IMR-90 (cell line): ENCODE data around the gene PTPRU. TPM values are rescaled to one million over a fixed set of nuclear protein-coding genes. Genes with fewer than 3 reads are reported as not detected.

Experiments
- ATAC-seq: fragments of 200-7000 bp; cut with Tn5 transposase; 2 replicates; pipeline ENCODE4 v1.9.1; 2020; ENCODE audit warnings: low read depth, mild to moderate bottlenecking, moderate library complexity
- BruUV-seq: library from RNA; stranded (reverse); fragments of 400-500 nt; replicated peaks from 2 replicates; lab custom pipeline; 2021; lab: Mats Ljungman, UMichigan
- CTCF ChIA-PET: fragments of 300-600 bp; formaldehyde crosslinking; extraction: SDS; loops from one replicate; lab custom pipeline; 2021; ENCODE audit warnings: antibody characterized with exemption; lab: Yijun Ruan, JAX
- POLR2A ChIA-PET: fragments of 300-600 bp; sonication (Branson Sonifier 250); formaldehyde crosslinking; loops from one replicate; lab custom pipeline; 2022; ENCODE audit warnings: antibody characterized with exemption; ENCODE audit not compliant: unreplicated experiment; lab: Charles Lee
- DNase-seq: peaks from one replicate; pipeline ENCODE4 v3.0.0; 2013
- H2AFZ ChIP-seq: replicated peaks from 2 replicates; pipeline ENCODE3; 2013; ENCODE audit warnings: low read length, mild to moderate bottlenecking; ENCODE audit not compliant: poor library complexity
- H2AK5ac ChIP-seq: 2 replicates; pipeline ENCODE4 v1.6.1; 2013; ENCODE audit warnings: low read depth, low read length, inconsistent platforms
- H2AK9ac ChIP-seq: replicated peaks from 2 replicates; pipeline ENCODE3; 2013; ENCODE audit warnings: mild to moderate bottlenecking, low read depth, low read length, moderate library complexity; ENCODE audit not compliant: poor library complexity
- H2BK120ac ChIP-seq: 2 replicates; pipeline ENCODE4 v1.6.1; 2013; ENCODE audit warnings: low read depth, low read length, inconsistent platforms
- H2BK15ac ChIP-seq: 3 replicates; pipeline ENCODE4 v1.6.1; 2013; ENCODE audit warnings: low read depth, low read length, inconsistent platforms
- H2BK20ac ChIP-seq: 2 replicates; pipeline ENCODE4 v1.6.1; 2013; ENCODE audit warnings: low read depth, mild to moderate bottlenecking, inconsistent platforms, low read length, moderate library complexity
- H2BK5ac ChIP-seq: 2 replicates; pipeline ENCODE4 v1.6.1; 2013; ENCODE audit warnings: mild to moderate bottlenecking, low read depth, low read length, inconsistent platforms; ENCODE audit not compliant: poor library complexity, severe bottlenecking
- H3K14ac ChIP-seq: replicated peaks from 2 replicates; pipeline ENCODE4 v1.6.1; 2013; ENCODE audit warnings: low read depth, low read length, inconsistent platforms
- H3K18ac ChIP-seq: 2 replicates; pipeline ENCODE4 v1.6.1; 2013; ENCODE audit warnings: low read depth, low read length, control low read depth
- H3K23ac ChIP-seq: 2 replicates; pipeline ENCODE4 v1.6.1; 2013; ENCODE audit warnings: low read depth, low read length, inconsistent platforms
- H3K27ac ChIP-seq: 2 replicates; pipeline ENCODE4 v1.5.1; 2013; ENCODE audit warnings: mild to moderate bottlenecking, control low read depth, low read length; ENCODE audit not compliant: insufficient read depth
- H3K27me3 ChIP-seq: 2 replicates; pipeline ENCODE4 v1.6.1; 2013; ENCODE audit warnings: low read length; ENCODE audit not compliant: control insufficient read depth, insufficient read depth
- H3K36me3 ChIP-seq: 2 replicates; pipeline ENCODE4 v1.6.1; 2013; ENCODE audit warnings: low read length, mixed read lengths; ENCODE audit not compliant: control insufficient read depth, insufficient read depth
- H3K4ac ChIP-seq: 2 replicates; pipeline ENCODE4 v1.6.1; 2013; ENCODE audit warnings: low read depth, low read length, inconsistent platforms
- H3K4me1 ChIP-seq: 2 replicates; pipeline ENCODE4 v1.6.1; 2013; ENCODE audit warnings: low read length, mixed read lengths; ENCODE audit not compliant: control insufficient read depth, insufficient read depth
- H3K4me2 ChIP-seq: 2 replicates; pipeline ENCODE4 v1.6.1; 2013; ENCODE audit warnings: low read depth, mild to moderate bottlenecking, control low read depth, low read length, moderate library complexity
- H3K4me3 ChIP-seq: 2 replicates; pipeline ENCODE4 v1.5.1; 2013; ENCODE audit warnings: low read depth, mild to moderate bottlenecking, control low read depth, low read length, moderate library complexity; ENCODE audit not compliant: insufficient read depth
- H3K56ac ChIP-seq: 2 replicates; pipeline ENCODE4 v1.6.1; 2013; ENCODE audit warnings: low read length, inconsistent platforms; ENCODE audit not compliant: insufficient read depth; ENCODE audit errors: extremely low read depth
- H3K79me1 ChIP-seq, 2 experiments: 2 replicates each; pipeline ENCODE4 v1.6.1; 2013; ENCODE audit warnings: low read length in 2 of 2, inconsistent platforms in 1 of 2, low read depth in 1 of 2
- H3K9ac ChIP-seq: 2 replicates; pipeline ENCODE4 v1.6.1; 2013; ENCODE audit warnings: low read depth, low read length, control low read depth
- H3K9me1 ChIP-seq: 2 replicates; pipeline ENCODE4 v1.6.1; 2013; ENCODE audit warnings: low read length, inconsistent platforms; ENCODE audit not compliant: insufficient read depth
- H3K9me3 ChIP-seq: 2 replicates; pipeline ENCODE4 v1.6.1; 2013; ENCODE audit warnings: low read length; ENCODE audit not compliant: control insufficient read depth, insufficient read depth
- H4K20me1 ChIP-seq: 2 replicates; pipeline ENCODE4 v1.6.1; 2013; ENCODE audit warnings: low read length, inconsistent platforms; ENCODE audit not compliant: insufficient read depth
- H4K5ac ChIP-seq: 2 replicates; pipeline ENCODE4 v1.6.1; 2013; ENCODE audit warnings: mild to moderate bottlenecking, low read depth, low read length, control low read depth
- H4K8ac ChIP-seq, 2 experiments: 2 replicates each; pipeline ENCODE4 v1.6.1; 2013; ENCODE audit warnings: low read depth in 2 of 2, low read length in 2 of 2, control low read depth in 1 of 2, inconsistent platforms in 1 of 2
- H4K91ac ChIP-seq: 2 replicates; pipeline ENCODE4 v1.6.1; 2013; ENCODE audit warnings: low read depth, low read length, inconsistent platforms; ENCODE audit not compliant: insufficient read depth
- BHLHE40 ChIP-seq: fragments of 150-350 bp; IDR thresholded peaks from 2 replicates; pipeline ENCODE4 v1.6.1; 2016; ENCODE audit warnings: mild to moderate bottlenecking, low read depth, low read length
- MAFK ChIP-seq: IDR thresholded peaks from 2 replicates; pipeline ENCODE4 v1.6.1; 2012; ENCODE audit warnings: low read depth, low read length, improper control_type of control experiment
- MAZ ChIP-seq: IDR thresholded peaks from 2 replicates; pipeline ENCODE4 v1.6.1; 2012; ENCODE audit warnings: low read depth, mild to moderate bottlenecking, low read length, improper control_type of control experiment, moderate library complexity, borderline replicate concordance
- MXI1 ChIP-seq: IDR thresholded peaks from 2 replicates; pipeline ENCODE4 v1.6.1; 2012; ENCODE audit warnings: low read depth, mild to moderate bottlenecking, low read length, moderate library complexity, borderline replicate concordance
- WGBS, 2 experiments: methylation state at CpG; one replicate each; pipeline versions ENCODE4 v1.1.5 to v1.1.7; 2013; ENCODE audit warnings: missing lambda C conversion rate in 2 of 2; ENCODE audit not compliant: insufficient read length in 1 of 2; ENCODE audit errors: extremely low coverage in 2 of 2; 5-methylcytosine and 5-hydroxymethylcytosine counted together
- dilution Hi-C: fragments of 300-500 bp; cut with HindIII; formaldehyde crosslinking; loops from one replicate; pipeline ENCODE4 v1.14.3; 2018; ENCODE audit warnings: low sequenced_read_pairs; ENCODE audit not compliant: unreplicated experiment
- in situ Hi-C: fragments of 300-500 bp; cut with MboI; formaldehyde crosslinking; loops from 3 replicates; pipeline ENCODE4 v1.14.3; 2019; ENCODE audit warnings: low sequenced_read_pairs, inconsistent platforms, mixed read lengths
- intact Hi-C: fragments of 100-400 bp; cut with micrococcal nuclease; formaldehyde crosslinking; loops from 2 replicates; pipeline ENCODE4 v1.10.0; 2022
- polyA plus RNA-seq, 3 experiments: library from polyadenylated mRNA; depleted of rRNA; stranded (reverse); fragments of >200 nt; gene quantifications; 2 replicates each; pipeline ENCODE4 v1.2.3, GENCODE V29; 2012; ENCODE audit warnings: low replicate concordance in 1 of 3
- total RNA-seq: library from RNA; depleted of rRNA; stranded (reverse); fragments of >200 nt; gene quantifications from 2 replicates; pipeline ENCODE4 v1.2.3, GENCODE V29; 2012
- TF ChIP-seq, protein P1 (sequence below): fragments of 150-350 bp; IDR thresholded peaks from 2 replicates; pipeline ENCODE4 v1.6.1; 2017; ENCODE audit warnings: mild to moderate bottlenecking, antibody characterized with exemption, low read length, low read depth
- TF ChIP-seq, protein P2 (sequence below): fragments of 150-350 bp; IDR thresholded peaks from 2 replicates; pipeline ENCODE4 v1.6.1; 2016; ENCODE audit warnings: low read depth, mild to moderate bottlenecking, low read length, moderate library complexity, borderline replicate concordance

PTPRU gene
- total and polyA plus RNA-seq, 2 of the 4 experiments (the other 2 are of a cell fraction), result 7.0 to 10.7 TPM

DNA sequence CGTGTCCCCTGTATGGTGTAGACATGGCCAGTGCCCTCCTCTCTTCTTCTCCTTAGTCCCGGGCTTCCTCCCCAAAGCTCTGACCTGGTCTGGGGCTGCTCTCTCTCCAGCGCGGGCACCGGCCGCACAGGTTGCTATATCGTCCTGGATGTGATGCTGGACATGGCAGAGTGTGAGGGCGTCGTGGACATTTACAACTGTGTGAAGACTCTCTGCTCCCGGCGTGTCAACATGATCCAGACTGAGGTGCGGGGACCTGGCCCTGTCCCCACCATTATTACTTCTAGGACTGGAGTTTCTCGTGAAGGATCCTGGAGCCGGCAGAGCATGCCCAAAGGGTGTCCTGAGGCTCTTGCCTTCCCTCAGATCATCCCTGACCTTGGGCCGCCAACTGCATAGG, 78.9 kb downstream of the PTPRU start:
- peaks cover 11% of the 10 kb centered on the region for H3K36me3 ChIP-seq
- no TSS peak for BruUV-seq
- ATAC-seq, result no peak

More for the DNA sequence above, 78.9 kb downstream of the PTPRU start:
- Histone ChIP-seq H3K27ac (no peak overlapping the region), H4K8ac (no peak overlapping the region), H3K9me3 (no peaks in the 10 kb centered on the region), H3K23ac (no peak overlapping the region), H2BK15ac (no peak overlapping the region), H3K4me2 (no peak overlapping the region), H3K56ac (no peak overlapping the region), H2BK120ac (no peak overlapping the region), H2BK5ac (no peak overlapping the region), H3K27me3 (no peaks in the 10 kb centered on the region), H3K4me1 (no peaks in the 10 kb centered on the region), H3K9me1 (no peaks in the 10 kb centered on the region), H3K18ac (no peak overlapping the region), H4K20me1 (no peaks in the 10 kb centered on the region), H4K5ac (no peak overlapping the region), H2AFZ (no peak overlapping the region), H3K14ac (no peak overlapping the region), H2BK20ac (no peak overlapping the region), H2AK5ac (no peak overlapping the region), H3K9ac (no peak overlapping the region), H3K79me1 (no peaks in the 10 kb centered on the region), H4K91ac (no peak overlapping the region), H3K4me3 (no peak overlapping the region), H2AK9ac (no peak overlapping the region), H3K4ac (no peak overlapping the region)
- POLR2A ChIA-PET, result no interaction called here
- DNase-seq, result no peak
- intact Hi-C loops, result no loop called here
- 100% methylated on average over 4 of the region's 15 CpGs; no CpG with 5 or more reads in 1 of the 2 experiments for WGBS, 2 experiments
- dilution Hi-C loops, result no loop called here
- in situ Hi-C loops, result no loop called here
- no peak for TF ChIP-seq MXI1
- TF ChIP-seq, protein P1, sequence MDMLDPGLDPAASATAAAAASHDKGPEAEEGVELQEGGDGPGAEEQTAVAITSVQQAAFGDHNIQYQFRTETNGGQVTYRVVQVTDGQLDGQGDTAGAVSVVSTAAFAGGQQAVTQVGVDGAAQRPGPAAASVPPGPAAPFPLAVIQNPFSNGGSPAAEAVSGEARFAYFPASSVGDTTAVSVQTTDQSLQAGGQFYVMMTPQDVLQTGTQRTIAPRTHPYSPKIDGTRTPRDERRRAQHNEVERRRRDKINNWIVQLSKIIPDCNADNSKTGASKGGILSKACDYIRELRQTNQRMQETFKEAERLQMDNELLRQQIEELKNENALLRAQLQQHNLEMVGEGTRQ, result no peak
- no peak for TF ChIP-seq BHLHE40
- TF ChIP-seq MAZ, result no peak
- no peak for TF ChIP-seq MAFK
- TF ChIP-seq, protein P2, sequence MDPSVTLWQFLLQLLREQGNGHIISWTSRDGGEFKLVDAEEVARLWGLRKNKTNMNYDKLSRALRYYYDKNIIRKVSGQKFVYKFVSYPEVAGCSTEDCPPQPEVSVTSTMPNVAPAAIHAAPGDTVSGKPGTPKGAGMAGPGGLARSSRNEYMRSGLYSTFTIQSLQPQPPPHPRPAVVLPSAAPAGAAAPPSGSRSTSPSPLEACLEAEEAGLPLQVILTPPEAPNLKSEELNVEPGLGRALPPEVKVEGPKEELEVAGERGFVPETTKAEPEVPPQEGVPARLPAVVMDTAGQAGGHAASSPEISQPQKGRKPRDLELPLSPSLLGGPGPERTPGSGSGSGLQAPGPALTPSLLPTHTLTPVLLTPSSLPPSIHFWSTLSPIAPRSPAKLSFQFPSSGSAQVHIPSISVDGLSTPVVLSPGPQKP, result no peak
- CTCF ChIA-PET, result no interaction called here
